Measurements from ENCODE around the gene SPRY2.

SPRY2 gene

GRCh38 chr13:80367473-80367872, 26.5 kb upstream of the SPRY2 start:
- Histone ChIP-seq H3K9ac (ENCODE audit: low read length) (no peak overlapping the region), H3K4me2 (ENCODE audit: low read depth, low read length) (no peak overlapping the region), H3K27ac (ENCODE audit: low read length) (no peak overlapping the region), H3K79me2 (ENCODE audit: low read length) (no peaks in the 10 kb centered on the region), H3K9me3 (replicated peaks; ENCODE audit: insufficient read depth, low read length) (no peaks in the 10 kb centered on the region), H3K4me1 (ENCODE audit: low read length) (no peaks in the 10 kb centered on the region), H3K27me3 (replicated peaks; ENCODE audit: insufficient read depth, low read length) (no peaks in the 10 kb centered on the region), H4K20me1 (ENCODE audit: insufficient read depth, low read length) (no peaks in the 10 kb centered on the region), H3K4me3 (ENCODE audit: low read length) (no peak overlapping the region), H3K36me3 (replicated peaks; ENCODE audit: insufficient read depth, low read length) (no peaks in the 10 kb centered on the region), H3K9me2 (replicated peaks; ENCODE audit: insufficient read depth, low read length) (no peaks in the 10 kb centered on the region), H3F3A (ENCODE audit: insufficient read depth, low read length) (no peaks in the 10 kb centered on the region), H2AFZ (ENCODE audit: low read length) (no peak overlapping the region)
- no peak for DNase-seq
- no peak for TF ChIP-seq EZH2phosphoT487 (IDR thresholded peaks at IDR 0.05; ENCODE audit: low read length)
- no peak for TF ChIP-seq EZH2 (optimal IDR thresholded peaks at IDR 0.05; ENCODE audit: low read depth, low read length)
- no peak for TF ChIP-seq CTCF (IDR thresholded peaks at IDR 0.05; ENCODE audit: low read length)

GRCh38 chr13:80363890-80364503, 23.1 kb upstream of the SPRY2 start:
- TF ChIP-seq CTCF (IDR thresholded peaks at IDR 0.05; ENCODE audit: low read length) = peak; percentile 79
- TF ChIP-seq EZH2 (optimal IDR thresholded peaks at IDR 0.05; ENCODE audit: low read depth, low read length) = no peak
- no peak for TF ChIP-seq EZH2phosphoT487 (IDR thresholded peaks at IDR 0.05; ENCODE audit: low read length)
- H3K4me2 ChIP-seq (ENCODE audit: low read depth, low read length) = no peak overlapping the region

GRCh38 chr13:80362481-80362880, 21.6 kb upstream of the SPRY2 start:
- no peaks in the 10 kb centered on the region for H3K9me3 ChIP-seq (replicated peaks; ENCODE audit: insufficient read depth, low read length)
- no peaks in the 10 kb centered on the region for H3K4me1 ChIP-seq (ENCODE audit: low read length)
- H3K9ac ChIP-seq (ENCODE audit: low read length) = no peak overlapping the region
- no peak overlapping the region for H3K4me2 ChIP-seq (ENCODE audit: low read depth, low read length)
- no peaks in the 10 kb centered on the region for H3K36me3 ChIP-seq (replicated peaks; ENCODE audit: insufficient read depth, low read length)
- DNase-seq = no peak
- H4K20me1 ChIP-seq (ENCODE audit: insufficient read depth, low read length) = no peaks in the 10 kb centered on the region
- H2AFZ ChIP-seq (ENCODE audit: low read length) = no peak overlapping the region
- no peaks in the 10 kb centered on the region for H3K79me2 ChIP-seq (ENCODE audit: low read length)
- no peak overlapping the region for H3K27ac ChIP-seq (ENCODE audit: low read length)
- no peaks in the 10 kb centered on the region for H3K9me2 ChIP-seq (replicated peaks; ENCODE audit: insufficient read depth, low read length)
- H3F3A ChIP-seq (ENCODE audit: insufficient read depth, low read length) = no peaks in the 10 kb centered on the region
- no peak overlapping the region for H3K4me3 ChIP-seq (ENCODE audit: low read length)
- TF ChIP-seq CTCF (IDR thresholded peaks at IDR 0.05; ENCODE audit: low read length) (no peak), EZH2phosphoT487 (IDR thresholded peaks at IDR 0.05; ENCODE audit: low read length) (no peak), EZH2 (optimal IDR thresholded peaks at IDR 0.05; ENCODE audit: low read depth, low read length) (no peak)
- H3K27me3 ChIP-seq (replicated peaks; ENCODE audit: insufficient read depth, low read length) = no peaks in the 10 kb centered on the region

More at GRCh38 chr13:80363890-80364503, 23.1 kb upstream of the SPRY2 start:
- DNase-seq = no peak
- Histone ChIP-seq H3K36me3 (replicated peaks; ENCODE audit: insufficient read depth, low read length) (no peaks in the 10 kb centered on the region), H3K9me3 (replicated peaks; ENCODE audit: insufficient read depth, low read length) (no peaks in the 10 kb centered on the region), H3K4me3 (ENCODE audit: low read length) (no peak overlapping the region; the same call in 1 of the 2 replicates), H3K27ac (ENCODE audit: low read length) (no peak overlapping the region), H3K27me3 (replicated peaks; ENCODE audit: insufficient read depth, low read length) (no peaks in the 10 kb centered on the region), H3F3A (ENCODE audit: insufficient read depth, low read length) (no peaks in the 10 kb centered on the region), H3K9me2 (replicated peaks; ENCODE audit: insufficient read depth, low read length) (no peaks in the 10 kb centered on the region), H3K9ac (ENCODE audit: low read length) (no peak overlapping the region), H3K4me1 (ENCODE audit: low read length) (no peaks in the 10 kb centered on the region), H4K20me1 (ENCODE audit: insufficient read depth, low read length) (no peaks in the 10 kb centered on the region), H3K79me2 (ENCODE audit: low read length) (no peaks in the 10 kb centered on the region), H2AFZ (ENCODE audit: low read length) (no peak overlapping the region)
